SU-DHL-6 (cell line): ENCODE results near the gene CEACAM16.

Experiments used
- H2AFZ ChIP-seq: fragments of 200-600 bp; sonication (generic); 2 replicates; pipeline ENCODE4 v1.6.1; 2014; ENCODE audit warnings: low read depth, mild to moderate bottlenecking, moderate library complexity, mixed read lengths, antibody characterized with exemption, low read length; ENCODE audit not compliant: severe bottlenecking
- H3F3A ChIP-seq: fragments of 200-600 bp; shearing (Covaris generic); 2 replicates; pipeline ENCODE4 v1.6.0; 2016; ENCODE audit warnings: antibody characterized with exemption, mild to moderate bottlenecking; ENCODE audit not compliant: insufficient read depth
- H3K27ac ChIP-seq: fragments of 200-600 bp; sonication (generic); 2 replicates; pipeline ENCODE4 v1.5.1; 2016; ENCODE audit warnings: low read depth, mild to moderate bottlenecking, low read length, moderate library complexity, mixed read lengths
- H3K27me3 ChIP-seq: fragments of 200-600 bp; sonication (generic), shearing (Covaris generic); 2 replicates; pipeline ENCODE4 v1.6.0; 2014; ENCODE audit warnings: mild to moderate bottlenecking, low read length
- H3K36me3 ChIP-seq: fragments of 200-600 bp; sonication (generic); 2 replicates; pipeline ENCODE4 v1.6.1; 2014; ENCODE audit warnings: mild to moderate bottlenecking, low read length, mixed read lengths
- H3K4me2 ChIP-seq: fragments of 300-600, 200-600 bp; shearing (Covaris generic), sonication (generic); 2 replicates; pipeline ENCODE4 v1.6.0; 2014; ENCODE audit warnings: low read length, low read depth, mild to moderate bottlenecking; ENCODE audit not compliant: poor library complexity, severe bottlenecking
- H3K4me3 ChIP-seq: fragments of 200-600 bp; sonication (generic); 2 replicates; pipeline ENCODE4 v1.5.1; 2014; ENCODE audit warnings: antibody characterized with exemption, low read length, mild to moderate bottlenecking, mixed read lengths; ENCODE audit not compliant: insufficient read depth, poor library complexity, severe bottlenecking
- H3K79me2 ChIP-seq: fragments of 200-600 bp; sonication (generic); 2 replicates; pipeline ENCODE4 v1.6.1; 2014; ENCODE audit warnings: mild to moderate bottlenecking, low read length, moderate library complexity; ENCODE audit not compliant: insufficient read depth
- H3K9ac ChIP-seq: fragments of 200-600 bp; sonication (generic); 2 replicates; pipeline ENCODE4 v1.7.0; 2014; ENCODE audit warnings: mild to moderate bottlenecking, low read length
- H3K9me2 ChIP-seq: fragments of 200-600 bp; sonication (generic); replicated peaks from 2 replicates; pipeline ENCODE4 v1.6.1; 2014; ENCODE audit warnings: low read length; ENCODE audit not compliant: insufficient read depth
- H3K9me3 ChIP-seq: fragments of 200-600 bp; sonication (generic); 2 replicates; pipeline ENCODE4 v1.6.1; 2014; ENCODE audit warnings: low read length, mixed read lengths; ENCODE audit not compliant: insufficient read depth
- H4K20me1 ChIP-seq: fragments of 200-600 bp; sonication (generic); 2 replicates; pipeline ENCODE4 v1.6.1; 2014; ENCODE audit warnings: low read depth, mild to moderate bottlenecking, antibody characterized with exemption, low read length, moderate library complexity, mixed read lengths
- CTCF ChIP-seq: fragments of 200-600 bp; sonication (generic); IDR thresholded peaks from one replicate; pipeline ENCODE4 v1.5.1; 2017; ENCODE audit warnings: antibody characterized with exemption, mild to moderate bottlenecking, low read length, moderate library complexity; ENCODE audit not compliant: insufficient read depth, poor library complexity, severe bottlenecking
- EZH2phosphoT487 ChIP-seq: fragments of 200-600 bp; sonication (generic), shearing (Covaris generic); conservative IDR thresholded peaks from 2 replicates; pipeline ENCODE4 v1.6.1; 2018; ENCODE audit warnings: mild to moderate bottlenecking, antibody characterized with exemption, low read length, moderate library complexity, mixed read lengths

Gene CEACAM16

GRCh38 chr19:44759083-44759804, 60.3 kb downstream of the CEACAM16 start:
- Histone ChIP-seq H3K9ac (no peak overlapping the region), H3K36me3 (no peaks in the 10 kb centered on the region), H3K4me3 (no peak overlapping the region), H3K9me2 (no peaks in the 10 kb centered on the region), H2AFZ (no peak overlapping the region), H3F3A (peaks cover 9% of the 10 kb centered on the region; the same call in 1 of the 2 replicates), H4K20me1 (peaks cover 4% of the 10 kb centered on the region), H3K27ac (no peak overlapping the region), H3K4me2 (no peak overlapping the region), H3K79me2 (peaks cover 16% of the 10 kb centered on the region), H3K9me3 (no peaks in the 10 kb centered on the region), H3K27me3 (no peaks in the 10 kb centered on the region)
- TF ChIP-seq EZH2phosphoT487 (no peak), CTCF (no peak)
